OCI-LY1 (cell line): ENCODE results near the gene FOXK1.

Experiments
- EZH2 ChIP-seq: fragments of 200-600 bp; sonication (generic), shearing (Covaris generic); IDR thresholded peaks from 2 replicates; pipeline ENCODE4 v1.8.0; 2017; ENCODE audit warnings: borderline replicate concordance, mixed run types, mild to moderate bottlenecking, antibody characterized with exemption, low read length, moderate library complexity, mixed read lengths
- TF ChIP-seq, protein P1 (sequence below): fragments of 200-600 bp; sonication (generic), shearing (Covaris generic); IDR thresholded peaks from 2 replicates; pipeline ENCODE4 v1.5.1; 2017; ENCODE audit warnings: mild to moderate bottlenecking, antibody characterized with exemption, low read length, moderate library complexity, mixed read lengths

DNA sequence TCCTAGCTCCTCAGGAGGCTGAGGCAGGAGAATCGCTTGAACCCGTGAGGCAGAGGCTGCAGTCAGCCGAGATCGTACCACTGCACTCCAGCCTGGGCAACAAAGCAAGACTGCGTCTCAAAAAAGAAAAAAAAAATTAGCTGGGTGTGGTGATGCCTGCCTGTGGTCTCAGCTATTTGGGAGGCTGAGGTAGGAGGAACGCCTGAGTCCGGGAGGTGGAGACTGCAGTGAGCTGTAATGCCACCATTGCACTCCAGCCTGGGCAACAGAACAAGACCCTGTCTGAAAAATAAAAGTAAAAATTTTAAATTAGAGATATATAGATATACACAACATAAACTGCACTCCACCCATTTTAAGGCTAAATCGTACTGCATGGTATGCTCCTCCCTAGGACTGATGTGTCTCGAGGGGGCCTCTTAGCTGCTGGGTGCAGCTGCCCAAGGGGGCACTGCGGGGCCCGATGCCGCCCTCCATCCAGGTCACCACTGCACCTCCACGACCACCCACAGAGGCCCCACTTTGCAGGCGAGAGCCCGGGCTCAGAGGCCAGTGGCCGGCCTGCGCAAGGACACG is 40.9 kb upstream of the FOXK1 start:
- TF ChIP-seq, protein P1, sequence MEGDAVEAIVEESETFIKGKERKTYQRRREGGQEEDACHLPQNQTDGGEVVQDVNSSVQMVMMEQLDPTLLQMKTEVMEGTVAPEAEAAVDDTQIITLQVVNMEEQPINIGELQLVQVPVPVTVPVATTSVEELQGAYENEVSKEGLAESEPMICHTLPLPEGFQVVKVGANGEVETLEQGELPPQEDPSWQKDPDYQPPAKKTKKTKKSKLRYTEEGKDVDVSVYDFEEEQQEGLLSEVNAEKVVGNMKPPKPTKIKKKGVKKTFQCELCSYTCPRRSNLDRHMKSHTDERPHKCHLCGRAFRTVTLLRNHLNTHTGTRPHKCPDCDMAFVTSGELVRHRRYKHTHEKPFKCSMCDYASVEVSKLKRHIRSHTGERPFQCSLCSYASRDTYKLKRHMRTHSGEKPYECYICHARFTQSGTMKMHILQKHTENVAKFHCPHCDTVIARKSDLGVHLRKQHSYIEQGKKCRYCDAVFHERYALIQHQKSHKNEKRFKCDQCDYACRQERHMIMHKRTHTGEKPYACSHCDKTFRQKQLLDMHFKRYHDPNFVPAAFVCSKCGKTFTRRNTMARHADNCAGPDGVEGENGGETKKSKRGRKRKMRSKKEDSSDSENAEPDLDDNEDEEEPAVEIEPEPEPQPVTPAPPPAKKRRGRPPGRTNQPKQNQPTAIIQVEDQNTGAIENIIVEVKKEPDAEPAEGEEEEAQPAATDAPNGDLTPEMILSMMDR, result peak; percentile 17; the same call in 1 of the 2 replicates
- no peak for TF ChIP-seq EZH2
